Activated CD4-positive, CD25-positive, alpha-beta regulatory T cell treated with anti-CD3 and anti-CD28 coated beads, Interleukin-2, amount 50 U/mL, for 72 hours (primary cell): ENCODE measurements around the gene GEMIN4.

ENCODE experiments used
- DNase-seq: peaks from one replicate; pipeline ENCODE4 v3.0.0; 2021

GEMIN4 gene

GRCh38 chr17:697682-698081 is 54.4 kb downstream of the GEMIN4 start:
- DNase-seq, result no peak

GRCh38 chr17:696369-696768 is 55.7 kb downstream of the GEMIN4 start:
- DNase-seq, result no peak
